GM10248 (cell line): Measurements from ENCODE around the gene RPS15.

Source experiments
- CTCF ChIA-PET: fragments of 300-600 bp; sonication (Branson Sonifier 250); formaldehyde crosslinking; extraction: SDS; loops from one replicate; lab custom pipeline; 2021; ENCODE audit warnings: antibody characterized with exemption; lab: Yijun Ruan, JAX
- POLR2A ChIA-PET: fragments of 350-650 bp; sonication (Branson Sonifier 250); formaldehyde crosslinking; extraction: SDS; loops from one replicate; lab custom pipeline; 2020; ENCODE audit warnings: antibody characterized with exemption; lab: Yijun Ruan, JAX
- DNase-seq: peaks from one replicate; pipeline ENCODE4 v3.0.0; 2012; ENCODE audit errors: extremely low spot score
- TF ChIP-seq, protein P1 (sequence below): IDR thresholded peaks from 2 replicates; pipeline ENCODE4 v1.5.1; 2012; ENCODE audit warnings: mild to moderate bottlenecking, low read depth; ENCODE audit errors: extremely low read depth, missing control alignments, control extremely low read depth

Gene RPS15

DNA sequence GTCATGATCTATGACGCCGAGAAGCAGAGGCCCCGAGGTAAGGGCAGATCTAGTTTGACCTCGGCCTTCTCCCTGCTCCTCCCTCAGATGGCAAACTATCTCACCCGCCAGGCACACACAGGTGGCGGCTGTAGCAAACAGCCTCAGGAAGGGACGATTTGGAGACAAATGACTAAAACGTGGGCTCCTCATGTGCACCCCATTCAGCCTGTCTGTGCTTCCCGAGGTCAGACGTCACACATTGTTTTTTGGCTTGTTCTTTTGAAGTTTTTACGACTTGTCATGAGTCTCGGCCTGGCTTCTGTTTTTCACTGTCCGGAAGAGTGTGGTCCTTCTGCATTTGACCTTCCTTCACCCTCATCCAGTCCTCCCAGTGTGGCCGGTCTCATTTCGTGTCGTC is 15.8 kb upstream of the RPS15 start:
- ChIA-PET POLR2A (no interaction called here), CTCF (no interaction called here)
- no peak for DNase-seq
- TF ChIP-seq, protein P1, sequence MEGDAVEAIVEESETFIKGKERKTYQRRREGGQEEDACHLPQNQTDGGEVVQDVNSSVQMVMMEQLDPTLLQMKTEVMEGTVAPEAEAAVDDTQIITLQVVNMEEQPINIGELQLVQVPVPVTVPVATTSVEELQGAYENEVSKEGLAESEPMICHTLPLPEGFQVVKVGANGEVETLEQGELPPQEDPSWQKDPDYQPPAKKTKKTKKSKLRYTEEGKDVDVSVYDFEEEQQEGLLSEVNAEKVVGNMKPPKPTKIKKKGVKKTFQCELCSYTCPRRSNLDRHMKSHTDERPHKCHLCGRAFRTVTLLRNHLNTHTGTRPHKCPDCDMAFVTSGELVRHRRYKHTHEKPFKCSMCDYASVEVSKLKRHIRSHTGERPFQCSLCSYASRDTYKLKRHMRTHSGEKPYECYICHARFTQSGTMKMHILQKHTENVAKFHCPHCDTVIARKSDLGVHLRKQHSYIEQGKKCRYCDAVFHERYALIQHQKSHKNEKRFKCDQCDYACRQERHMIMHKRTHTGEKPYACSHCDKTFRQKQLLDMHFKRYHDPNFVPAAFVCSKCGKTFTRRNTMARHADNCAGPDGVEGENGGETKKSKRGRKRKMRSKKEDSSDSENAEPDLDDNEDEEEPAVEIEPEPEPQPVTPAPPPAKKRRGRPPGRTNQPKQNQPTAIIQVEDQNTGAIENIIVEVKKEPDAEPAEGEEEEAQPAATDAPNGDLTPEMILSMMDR: no peak

DNA sequence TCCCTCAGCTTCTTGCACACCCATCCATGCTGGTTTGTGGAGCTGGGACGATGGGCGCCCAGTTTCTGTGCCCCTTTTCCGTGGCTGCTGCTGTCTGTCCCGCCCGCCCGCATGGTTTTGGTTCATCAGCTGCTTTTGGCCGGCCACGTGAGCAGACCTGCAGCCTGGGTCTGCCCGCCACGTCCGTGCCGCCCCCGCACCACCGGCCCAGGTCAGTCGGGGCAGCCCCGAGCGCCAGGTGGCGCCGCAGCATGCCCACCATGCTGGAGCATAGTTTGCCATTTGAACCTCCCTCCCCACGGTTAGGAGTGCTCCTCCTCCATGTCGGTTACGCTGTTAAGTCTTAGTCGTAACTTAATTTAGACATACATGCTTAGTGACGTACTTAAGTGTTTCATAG is 15.3 kb upstream of the RPS15 start:
- DNase-seq: no peak
- ChIA-PET CTCF (no interaction called here), POLR2A (no interaction called here)
- TF ChIP-seq, protein P1: no peak

DNA sequence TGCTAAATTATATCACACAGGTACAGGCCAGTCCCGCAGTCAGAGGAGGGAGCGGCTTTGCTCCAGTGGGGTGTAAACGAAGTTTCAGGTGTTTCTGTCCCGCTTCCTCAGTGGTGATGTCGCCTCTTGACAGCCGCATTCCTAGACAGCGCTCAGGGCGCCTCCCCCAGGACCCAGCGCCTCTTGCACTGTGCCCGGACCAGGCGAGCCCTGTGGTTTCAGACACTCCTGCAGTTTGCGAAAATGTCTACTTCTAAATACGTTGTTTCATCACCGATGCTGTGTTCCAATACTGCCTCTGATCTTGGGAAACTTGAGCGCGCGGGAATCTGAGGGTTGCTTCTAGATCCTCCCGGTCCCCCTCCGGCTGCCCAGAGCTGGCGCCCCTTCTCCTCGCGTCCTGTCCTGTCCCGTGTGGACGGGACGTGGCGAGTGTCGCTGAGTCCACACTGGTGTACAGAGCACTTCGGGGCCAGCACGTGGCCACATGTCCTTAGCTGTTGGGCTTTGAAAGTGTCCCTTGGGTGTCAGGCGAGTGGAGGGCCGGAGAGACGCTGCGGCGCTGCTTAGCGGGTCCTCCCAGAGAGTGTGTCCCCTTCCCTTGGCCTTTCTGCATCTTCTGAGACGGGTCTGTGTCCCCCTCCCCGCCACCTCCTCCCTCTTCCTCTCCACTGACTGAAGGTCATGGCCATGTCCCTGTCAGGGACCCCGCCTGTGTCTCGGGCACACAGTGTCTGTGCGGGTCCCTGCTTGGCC is 14.6 kb upstream of the RPS15 start:
- CTCF ChIA-PET: no interaction called here
- POLR2A ChIA-PET: no interaction called here
- DNase-seq: no peak
- TF ChIP-seq, protein P1: no peak

DNA sequence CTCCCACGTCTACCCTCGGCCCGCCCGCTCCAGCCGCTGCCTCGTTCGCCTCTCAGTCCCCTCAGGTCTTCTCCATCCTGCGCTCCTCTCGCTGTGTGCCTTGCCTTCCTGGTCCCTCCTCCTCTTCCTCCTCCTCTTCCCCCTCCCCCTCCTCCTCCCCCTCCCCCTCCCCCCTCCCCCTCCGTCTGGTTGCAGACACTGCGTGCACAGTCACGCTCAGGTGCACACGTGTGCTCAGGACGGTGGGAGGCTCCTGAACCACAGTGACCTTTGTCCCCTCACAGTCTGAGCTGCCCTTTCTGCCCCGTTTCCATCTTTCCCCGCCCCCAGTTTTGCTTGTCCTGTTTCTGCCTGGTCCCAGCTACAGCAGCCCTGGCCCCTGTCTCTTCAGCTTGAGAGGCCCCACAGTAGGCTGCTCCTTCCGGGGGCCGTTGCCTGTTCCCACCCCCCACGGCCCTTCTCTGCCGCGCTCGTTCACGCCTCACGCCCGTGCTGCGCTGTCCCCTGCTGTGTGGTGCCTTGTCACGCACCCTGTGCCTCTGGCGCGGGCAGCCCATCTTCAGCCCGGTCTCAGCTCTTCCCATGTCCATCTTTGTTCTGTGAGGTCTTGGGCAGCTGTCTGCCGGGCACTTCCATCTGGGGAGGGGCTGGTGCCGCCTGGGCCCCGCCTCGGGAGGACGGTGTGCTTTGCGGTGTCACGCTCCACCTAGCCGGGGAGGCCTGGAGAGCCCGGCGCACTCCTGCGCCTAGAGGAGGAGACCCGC is 13.8 kb upstream of the RPS15 start:
- no peak for DNase-seq
- CTCF ChIA-PET: no interaction called here
- POLR2A ChIA-PET: no interaction called here
- TF ChIP-seq, protein P1: no peak

DNA sequence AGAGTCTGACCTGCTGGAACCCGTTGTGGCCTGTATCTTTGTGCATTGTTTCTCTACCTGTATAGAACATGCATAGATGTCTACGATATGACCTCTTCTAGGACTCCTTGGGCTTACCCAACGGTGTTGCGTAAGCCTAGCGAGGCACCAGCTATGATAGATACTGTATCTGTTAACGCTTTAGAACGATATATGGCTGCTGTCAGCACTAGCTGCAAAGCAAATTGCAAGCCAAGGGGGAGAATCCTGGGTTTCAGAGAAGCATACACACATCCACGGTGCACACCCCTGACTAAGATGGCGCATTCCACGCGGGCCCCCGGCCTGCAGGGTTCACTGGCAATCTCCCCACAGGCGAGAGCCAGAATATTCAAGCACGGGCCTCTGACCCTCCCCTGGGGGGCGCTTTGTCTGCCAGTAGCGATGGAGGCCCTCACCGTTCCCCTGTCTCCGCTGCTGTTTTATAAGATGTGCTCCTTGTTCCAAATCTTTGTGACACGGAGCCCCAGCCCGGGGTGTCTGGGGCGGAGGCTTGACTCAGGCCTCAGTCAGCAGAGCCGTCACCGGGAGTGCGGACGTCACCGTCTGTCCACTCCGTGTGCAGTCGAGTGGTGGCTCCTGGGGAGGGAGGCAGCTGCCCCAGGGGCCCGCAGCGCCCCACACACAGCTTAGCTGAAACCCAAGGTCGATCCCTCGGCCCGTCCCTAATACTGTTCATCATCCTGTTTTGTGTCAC is 12.9 kb upstream of the RPS15 start:
- ChIA-PET POLR2A (no interaction called here), CTCF (no interaction called here)
- DNase-seq: no peak
- TF ChIP-seq, protein P1: no peak

DNA sequence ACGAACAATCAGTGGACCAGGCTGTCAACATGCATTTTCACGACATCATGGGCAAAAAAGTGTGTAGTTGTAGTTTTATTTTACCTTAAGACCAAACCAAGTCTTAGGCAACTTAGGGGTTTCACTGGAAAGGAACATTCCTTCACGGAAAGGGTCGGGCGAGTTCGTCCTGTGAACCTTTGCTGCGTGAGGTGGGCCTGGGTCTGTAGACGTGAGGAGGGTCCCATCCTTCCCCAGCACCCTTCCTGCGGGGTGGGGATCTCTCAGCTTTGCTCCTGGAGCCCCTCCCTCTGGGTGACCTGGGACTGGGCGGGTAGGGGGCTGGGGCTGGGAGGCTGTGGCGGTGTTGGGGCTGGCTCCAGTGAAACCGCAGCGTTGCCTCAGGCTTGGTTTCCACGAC is 12.3 kb upstream of the RPS15 start:
- DNase-seq: no peak
- TF ChIP-seq, protein P1: no peak
- POLR2A ChIA-PET: no interaction called here
- CTCF ChIA-PET: interaction anchor here (1.3 kb wide), 1 partner anchor 12 kb away, joined by 3 read pairs; the partner anchor contains the start of gene RPS15
